Measurements from ENCODE around the gene GPAM. TPM values are rescaled to one million over a fixed set of nuclear protein-coding genes. Genes with fewer than 3 reads are reported as not detected.

Gene GPAM
- polyA plus RNA-seq, 3 donors: 0.37 to 1.3 (median 0.59) TPM

DNA sequence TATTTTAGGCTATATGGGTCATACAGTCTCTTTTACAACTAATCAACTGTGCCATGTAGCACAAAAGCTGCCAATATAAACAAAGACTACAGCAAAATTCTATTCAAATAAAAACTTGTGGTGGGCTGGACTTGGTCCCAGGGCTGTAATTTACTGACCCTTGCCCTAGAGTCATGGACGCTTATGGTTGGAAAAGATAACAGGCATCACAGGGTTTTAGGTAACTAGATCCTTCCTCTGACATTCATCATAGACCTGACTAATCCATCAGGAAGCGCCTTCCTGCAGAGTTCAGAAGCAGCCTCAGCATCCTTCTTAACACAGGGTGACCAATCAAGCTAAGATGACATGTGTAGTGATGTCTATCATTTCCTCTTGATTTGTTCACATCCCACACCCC is 40.2 kb upstream of the GPAM start:
- Histone ChIP-seq H3K9me3 (replicated peaks in 1 of 2; ENCODE audit: control insufficient read depth in 1 of 2, insufficient read depth in 1 of 2, low read length in 2 of 2) (peaks cover 22 to 37% of the 10 kb centered on the region in 2 donors), H3K79me2 (ENCODE audit: insufficient read depth, low read length) (no peaks in the 10 kb centered on the region), H3K36me3 (replicated peaks in 1 of 2; ENCODE audit: control insufficient read depth in 1 of 2, insufficient read depth in 2 of 2, low read length in 2 of 2) (no peaks in the 10 kb centered on the region), H3K27ac (ENCODE audit: low read depth in 1 of 2, low read length in 2 of 2) (no peak overlapping the region), H3K4me2 (replicated peaks; ENCODE audit: extremely low read depth, low read length, poor library complexity, severe bottlenecking) (no peak overlapping the region), H3K27me3 (ENCODE audit: control insufficient read depth in 2 of 2, insufficient read depth in 2 of 2, low read length in 2 of 2) (peaks cover 45 to 85% of the 10 kb centered on the region in 2 donors), H3K9ac (ENCODE audit: insufficient read depth, low read length, poor library complexity, severe bottlenecking) (no peak overlapping the region), H3K4me3 (replicated peaks in 1 of 3; ENCODE audit: low read depth in 2 of 3, low read length in 3 of 3) (no peak overlapping the region), H2AFZ (ENCODE audit: insufficient read depth, low read depth, low read length, poor library complexity, severe bottlenecking) (no peak overlapping the region), H3K4me1 (ENCODE audit: control insufficient read depth in 1 of 2, insufficient read depth in 2 of 2, low read length in 2 of 2) (peaks cover 5 to 8% of the 10 kb centered on the region in 2 donors), H4K20me1 (ENCODE audit: insufficient read depth, low read length) (no peaks in the 10 kb centered on the region)
- Mint-ChIP-seq H3K9me3 (peaks cover 13 to 33% (median 27%) of the 10 kb centered on the region in 7 donors), H3K4me1 (peaks cover 11% of the 10 kb centered on the region), H3K36me3 (no peaks in the 10 kb centered on the region), H3K4me3 (peak overlapping the region in 1 of 2 donors; percentile 21), H3K27ac (no peak overlapping the region), H3K27me3 (ENCODE audit: low read depth in 3 of 3) (peaks cover 59 to 78% (median 66%) of the 10 kb centered on the region in 3 donors)
- TF ChIP-seq CTCF (IDR thresholded peaks at IDR 0.05): no peak
- DNase-seq: no peak
- intact Hi-C loops (cut with micrococcal nuclease): no loop called here
- 71% methylated on average over 1 of the region's 2 CpGs for WGBS (ENCODE audit: insufficient coverage)

DNA sequence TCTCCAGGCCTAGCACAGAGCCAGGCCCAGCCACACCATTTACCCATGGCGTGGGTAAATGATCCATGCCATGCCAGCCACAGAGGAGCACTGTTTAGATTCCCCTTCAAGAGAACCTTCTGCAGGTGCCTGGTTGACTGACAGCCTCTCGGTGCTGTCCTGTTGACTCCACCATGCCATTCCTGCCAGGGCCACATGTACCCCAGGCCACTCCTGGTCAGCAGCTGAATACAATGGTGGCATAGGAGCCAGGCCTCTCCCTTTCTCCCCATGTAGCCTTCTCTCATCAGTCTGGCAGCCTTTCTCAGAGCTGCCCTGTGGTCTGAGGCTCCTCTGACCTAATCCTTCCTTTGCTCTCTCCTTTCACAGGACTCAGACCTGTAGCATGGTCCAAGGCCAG is 39.2 kb upstream of the GPAM start:
- H3K4me1 ChIP-seq (ENCODE audit: control insufficient read depth in 1 of 2, insufficient read depth in 2 of 2, low read length in 2 of 2): peaks cover 5 to 8% of the 10 kb centered on the region in 2 donors
- H2AFZ ChIP-seq (ENCODE audit: insufficient read depth, low read depth, low read length, poor library complexity, severe bottlenecking): no peak overlapping the region
- WGBS (ENCODE audit: insufficient coverage): 87% methylated on average over 2 of the region's 2 CpGs
- Mint-ChIP-seq H3K27ac (no peak overlapping the region), H3K9me3 (peaks cover 13 to 33% (median 27%) of the 10 kb centered on the region in 7 donors), H3K4me1 (peaks cover 10% of the 10 kb centered on the region), H3K4me3 (peak overlapping the region in 1 of 2 donors; percentile 51), H3K27me3 (ENCODE audit: low read depth in 3 of 3) (peaks cover 56 to 82% (median 72%) of the 10 kb centered on the region in 3 donors), H3K36me3 (no peaks in the 10 kb centered on the region)
- no peak overlapping the region for H3K4me3 ChIP-seq (replicated peaks in 1 of 3; ENCODE audit: low read depth in 2 of 3, low read length in 3 of 3)
- TF ChIP-seq CTCF (IDR thresholded peaks at IDR 0.05): no peak
- no peaks in the 10 kb centered on the region for H3K36me3 ChIP-seq (replicated peaks in 1 of 2; ENCODE audit: control insufficient read depth in 1 of 2, insufficient read depth in 2 of 2, low read length in 2 of 2)
- DNase-seq: no peak
- no peak overlapping the region for H3K9ac ChIP-seq (ENCODE audit: insufficient read depth, low read length, poor library complexity, severe bottlenecking)
- H3K27ac ChIP-seq (ENCODE audit: low read depth in 1 of 2, low read length in 2 of 2): no peak overlapping the region
- H3K4me2 ChIP-seq (replicated peaks; ENCODE audit: extremely low read depth, low read length, poor library complexity, severe bottlenecking): no peak overlapping the region
- H3K27me3 ChIP-seq (ENCODE audit: control insufficient read depth in 2 of 2, insufficient read depth in 2 of 2, low read length in 2 of 2): peaks cover 50 to 88% of the 10 kb centered on the region in 2 donors
- peaks cover 22 to 37% of the 10 kb centered on the region in 2 donors for H3K9me3 ChIP-seq (replicated peaks in 1 of 2; ENCODE audit: control insufficient read depth in 1 of 2, insufficient read depth in 1 of 2, low read length in 2 of 2)
- no peaks in the 10 kb centered on the region for H3K79me2 ChIP-seq (ENCODE audit: insufficient read depth, low read length)
- intact Hi-C loops (cut with micrococcal nuclease): no loop called here
- H4K20me1 ChIP-seq (ENCODE audit: insufficient read depth, low read length): no peaks in the 10 kb centered on the region

Data from CD14-positive monocyte (primary cell).